D721Med (cell line): ENCODE data around the gene ZNF563.
"Not testable (repeated sequence)": the region's sequence is repeated elsewhere in the genome, so short reads cannot be mapped to it uniquely, and the experiment has no call there.

Source experiments
- DNase-seq: peaks from one replicate; pipeline ENCODE4 v3.0.0; 2011; ENCODE audit warnings: low spot score; ENCODE audit not compliant: insufficient read length
- FAIRE-seq: peaks from 2 replicates; lab custom pipeline; 2011; peaks lifted over from hg19 to GRCh38; lab: Jason Lieb, UNC
- CTCF ChIP-seq: IDR thresholded peaks from 2 replicates; pipeline ENCODE4 v1.5.1; 2012; ENCODE audit warnings: mild to moderate bottlenecking, control low read depth; ENCODE audit not compliant: insufficient read depth; ENCODE audit errors: missing control alignments

The ZNF563 gene

GRCh38 chr19:12333162-12334159 is at the start of gene ZNF563:
TSS of gene ZNF563 (minus strand) at chr19:12333633. CDS start at chr19:12333482, 151 bp downstream.
- TF ChIP-seq CTCF: no peak
- FAIRE-seq (peak; percentile 92), DNase-seq (peak; percentile 92)

- DNase-seq: no peak
- no peak for FAIRE-seq
- TF ChIP-seq CTCF: no peak
Observed at GRCh38 chr19:12380444-12380737, 47.0 kb upstream of the ZNF563 start.

GRCh38 chr19:12379732-12380443 is 46.5 kb upstream of the ZNF563 start:
- DNase-seq (no peak), FAIRE-seq (no peak)
- TF ChIP-seq CTCF: no peak

- no peak for DNase-seq
- no peak for FAIRE-seq
- no peak for TF ChIP-seq CTCF
Observed at GRCh38 chr19:12374026-12374425, 40.6 kb upstream of the ZNF563 start.

- peak; percentile 30 for TF ChIP-seq CTCF
- FAIRE-seq (peak; percentile 35), DNase-seq (peak; percentile 93)
Observed at GRCh38 chr19:12365236-12366162, 32.1 kb upstream of the ZNF563 start, which contains the start of gene ZNF442. TSS of gene ZNF442 (minus strand) at chr19:12365683. CDS start at chr19:12363631, 2,052 bp downstream.

- no peak for TF ChIP-seq CTCF
- FAIRE-seq (no peak), DNase-seq (no peak)
Observed at GRCh38 chr19:12364391-12365235, 31.2 kb upstream of the ZNF563 start.

- not testable (repeated sequence) for DNase-seq, FAIRE-seq
Observed at GRCh38 chr19:12362236-12362635, 28.8 kb upstream of the ZNF563 start.
